HG02973 (cell line): Measurements from ENCODE around the gene FRMD4A.
"Not testable (repeated sequence)": the region's sequence is repeated elsewhere in the genome, so short reads cannot be mapped to it uniquely, and the experiment has no call there.

Experiments
- ATAC-seq: cut with Tn5 transposase; IDR thresholded peaks from one replicate; pipeline ENCODE4 v1.9.1; 2021; ENCODE audit warnings: moderate library complexity; ENCODE audit not compliant: unreplicated experiment

FRMD4A gene

DNA sequence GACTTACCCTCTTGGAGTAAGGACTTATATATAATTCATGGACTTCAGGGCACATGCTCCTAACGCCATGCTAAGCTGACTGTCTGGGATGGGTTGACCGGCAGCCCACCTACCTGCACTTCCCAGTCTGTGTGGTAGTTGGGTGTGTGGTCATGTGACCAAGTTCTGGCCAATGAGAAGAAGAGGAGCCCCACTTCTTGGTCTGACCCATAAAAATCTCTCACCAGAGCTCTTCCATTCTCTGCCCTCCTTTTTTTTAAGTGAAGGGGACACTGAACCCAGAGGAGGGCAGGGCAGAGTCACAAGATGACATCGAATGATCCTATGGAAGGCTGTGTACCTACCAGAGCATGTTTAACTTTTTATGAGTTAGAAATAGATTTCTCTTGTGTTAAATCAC is 370.1 kb downstream of the FRMD4A start:
- ATAC-seq, result no peak

- ATAC-seq, result no peak
Measured at GRCh38 chr10:13959443-13960359, 371.0 kb downstream of the FRMD4A start.

- ATAC-seq, result no peak
Measured at GRCh38 chr10:13957856-13958255, 372.9 kb downstream of the FRMD4A start.

- no peak for ATAC-seq
Measured at GRCh38 chr10:13956826-13957225, 373.9 kb downstream of the FRMD4A start.

DNA sequence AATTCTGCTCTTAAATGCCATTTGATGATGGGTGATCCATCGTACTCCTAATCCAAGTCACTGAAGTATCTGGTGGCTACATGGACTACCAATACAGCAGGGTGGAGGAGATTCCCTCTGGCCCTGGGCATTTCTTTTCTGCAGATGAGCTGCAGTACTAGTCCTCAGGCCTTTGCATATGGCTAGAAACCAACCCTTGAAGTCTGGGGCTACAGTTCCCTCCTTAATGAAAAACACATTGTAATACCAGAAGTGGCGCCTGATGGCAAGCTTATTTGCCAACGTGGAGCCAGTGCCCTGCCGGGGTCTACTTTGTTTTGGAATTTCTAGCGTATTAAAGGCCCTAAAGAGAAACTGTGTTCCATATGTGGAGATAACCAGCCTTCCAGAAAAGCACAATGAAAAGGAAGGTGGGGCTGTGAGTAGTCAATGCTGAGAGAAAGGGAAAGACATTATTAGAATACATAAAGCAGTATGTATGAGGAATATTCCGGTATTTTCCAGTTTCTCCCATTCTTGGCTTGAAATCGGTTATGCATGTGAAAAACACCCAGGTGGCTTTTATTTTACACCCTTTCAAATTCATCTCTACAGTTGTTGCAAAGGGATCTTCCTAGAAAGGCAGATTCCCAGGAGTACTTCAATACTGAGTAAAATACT is 375.2 kb downstream of the FRMD4A start:
- no peak for ATAC-seq

DNA sequence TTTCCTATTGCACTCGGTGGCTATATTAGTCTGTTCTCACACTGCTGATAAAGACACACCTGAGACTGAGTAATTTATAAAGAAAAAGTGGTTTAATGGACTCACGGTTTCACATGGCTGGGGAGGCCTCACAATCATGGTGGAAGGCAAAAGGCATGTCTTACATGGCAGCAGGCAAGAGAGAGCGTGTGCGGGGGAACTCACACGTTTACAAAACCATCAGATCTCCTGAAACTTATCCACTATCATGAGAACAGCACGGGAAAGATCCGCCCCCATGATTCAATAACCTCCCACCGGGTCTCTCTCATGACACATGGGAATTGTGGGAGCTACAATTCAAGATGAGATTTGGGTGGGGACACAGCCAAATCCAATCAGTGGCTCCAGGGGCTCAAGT is 376.5 kb downstream of the FRMD4A start:
- not testable (repeated sequence) for ATAC-seq

GRCh38 chr10:13953371-13953770 is 377.4 kb downstream of the FRMD4A start:
- ATAC-seq, result no peak

- ATAC-seq, result no peak
Measured at GRCh38 chr10:13950543-13950939, 380.2 kb downstream of the FRMD4A start.

- ATAC-seq, result no peak
Measured at GRCh38 chr10:13949844-13950542, 380.7 kb downstream of the FRMD4A start.

DNA sequence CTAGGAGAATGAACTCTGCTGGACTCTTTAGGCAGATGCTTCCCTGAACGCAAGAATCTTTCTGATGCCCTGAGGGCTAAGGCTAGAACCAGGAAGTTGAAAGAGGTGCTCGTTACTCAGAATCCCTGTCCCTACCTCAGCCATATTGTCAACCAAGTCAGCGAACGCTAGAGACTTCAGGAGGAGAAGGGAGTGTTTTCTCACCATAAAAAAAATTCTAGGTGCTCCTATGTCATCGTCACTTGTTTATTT is 384.6 kb downstream of the FRMD4A start:
- ATAC-seq, result no peak

GRCh38 chr10:13945390-13946208 is 385.1 kb downstream of the FRMD4A start:
- ATAC-seq, result no peak

DNA sequence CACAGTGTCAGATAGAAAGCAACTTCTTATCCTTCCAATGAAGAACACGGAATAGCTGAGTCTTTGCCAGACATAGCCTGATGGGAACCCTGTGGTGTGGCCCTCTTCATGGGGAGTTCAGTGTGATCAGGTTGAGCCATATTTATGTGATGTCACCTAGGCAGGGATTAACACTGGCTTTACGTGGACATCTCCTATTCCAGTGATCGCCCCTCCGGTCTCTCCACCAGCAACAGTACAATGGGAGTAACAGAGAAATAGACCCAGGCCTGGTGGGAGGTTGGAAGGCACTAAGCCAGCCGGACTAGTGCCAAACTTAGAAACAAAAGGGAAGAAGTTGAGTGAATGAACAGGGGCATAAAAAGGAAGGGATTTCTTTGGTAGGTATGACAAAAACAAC is 385.9 kb downstream of the FRMD4A start:
- no peak for ATAC-seq

DNA sequence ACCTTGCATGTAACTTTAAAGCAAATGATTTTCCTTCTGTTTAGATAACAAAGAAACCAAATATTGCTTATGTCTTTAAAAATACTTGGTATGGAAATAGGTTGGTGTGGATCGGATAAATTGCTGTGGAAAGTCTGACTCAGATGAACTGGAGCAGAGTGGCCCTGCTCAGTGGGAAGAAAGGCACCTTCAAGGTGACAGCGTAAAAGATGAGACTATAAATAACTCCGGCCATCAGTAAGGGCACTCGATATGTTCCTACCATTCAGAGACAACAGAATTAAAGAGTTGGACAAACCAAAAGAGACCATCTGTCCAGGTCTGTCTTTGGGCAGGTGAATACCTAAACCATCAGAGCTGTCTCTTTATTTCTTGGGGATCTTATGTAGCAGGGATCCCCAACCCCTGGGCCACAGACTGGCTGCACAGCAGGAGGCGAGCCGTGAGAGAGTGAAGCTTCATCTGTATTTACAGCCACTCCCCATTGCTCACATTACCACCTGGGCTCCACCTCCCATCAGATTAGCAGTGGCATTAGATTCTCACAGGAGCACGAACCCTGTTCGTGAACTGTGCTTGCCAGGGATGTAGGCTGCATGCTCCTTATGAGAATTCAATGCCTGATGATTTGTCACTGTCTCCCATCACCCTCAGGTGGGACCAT is 386.9 kb downstream of the FRMD4A start:
- no peak for ATAC-seq

GRCh38 chr10:13942035-13942434 is 388.7 kb downstream of the FRMD4A start:
- no peak for ATAC-seq

DNA sequence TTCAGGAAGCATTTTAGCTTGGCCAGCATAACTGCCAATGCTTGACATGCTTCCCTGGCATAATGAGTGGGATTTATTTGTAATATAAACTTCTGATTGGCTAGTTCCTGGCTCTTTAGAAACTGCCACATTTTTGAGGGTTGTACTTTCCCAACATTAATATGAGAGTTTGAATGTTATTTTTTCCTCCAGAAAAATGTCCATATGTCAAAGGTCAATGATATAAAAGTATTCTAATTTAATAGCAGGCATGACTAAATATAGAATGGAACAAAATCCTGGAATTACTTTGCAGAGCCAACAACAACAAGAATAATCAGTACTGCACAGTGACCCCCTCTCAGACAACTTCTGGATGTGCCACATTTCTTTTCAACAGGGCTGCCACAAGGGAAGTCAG is 391.3 kb downstream of the FRMD4A start:
- no peak for ATAC-seq

GRCh38 chr10:13938950-13939349 is 391.8 kb downstream of the FRMD4A start:
- no peak for ATAC-seq

GRCh38 chr10:13936826-13937225 is 393.9 kb downstream of the FRMD4A start:
- ATAC-seq, result no peak

DNA sequence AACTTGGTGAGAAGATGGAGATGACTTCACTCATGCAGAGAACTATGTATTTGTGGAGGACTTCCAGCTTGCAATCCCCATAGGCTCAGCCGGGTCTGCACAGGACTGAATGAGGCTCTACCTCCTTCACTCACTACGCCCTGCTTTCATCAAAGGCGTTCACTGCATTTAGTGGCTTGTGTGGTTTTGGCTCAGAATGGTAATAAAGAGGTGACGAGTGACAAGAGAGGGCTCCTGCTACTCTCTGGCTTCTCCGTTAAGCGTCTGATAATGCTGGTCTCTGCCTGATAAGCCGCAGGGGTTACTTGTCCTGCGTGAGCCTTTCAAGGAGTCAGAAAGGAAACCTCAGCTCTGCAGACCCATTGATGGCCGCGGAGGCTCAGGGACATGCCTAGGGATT is 400.6 kb downstream of the FRMD4A start:
- no peak for ATAC-seq

- ATAC-seq, result no peak
Measured at GRCh38 chr10:13928451-13928850, 402.3 kb downstream of the FRMD4A start.

DNA sequence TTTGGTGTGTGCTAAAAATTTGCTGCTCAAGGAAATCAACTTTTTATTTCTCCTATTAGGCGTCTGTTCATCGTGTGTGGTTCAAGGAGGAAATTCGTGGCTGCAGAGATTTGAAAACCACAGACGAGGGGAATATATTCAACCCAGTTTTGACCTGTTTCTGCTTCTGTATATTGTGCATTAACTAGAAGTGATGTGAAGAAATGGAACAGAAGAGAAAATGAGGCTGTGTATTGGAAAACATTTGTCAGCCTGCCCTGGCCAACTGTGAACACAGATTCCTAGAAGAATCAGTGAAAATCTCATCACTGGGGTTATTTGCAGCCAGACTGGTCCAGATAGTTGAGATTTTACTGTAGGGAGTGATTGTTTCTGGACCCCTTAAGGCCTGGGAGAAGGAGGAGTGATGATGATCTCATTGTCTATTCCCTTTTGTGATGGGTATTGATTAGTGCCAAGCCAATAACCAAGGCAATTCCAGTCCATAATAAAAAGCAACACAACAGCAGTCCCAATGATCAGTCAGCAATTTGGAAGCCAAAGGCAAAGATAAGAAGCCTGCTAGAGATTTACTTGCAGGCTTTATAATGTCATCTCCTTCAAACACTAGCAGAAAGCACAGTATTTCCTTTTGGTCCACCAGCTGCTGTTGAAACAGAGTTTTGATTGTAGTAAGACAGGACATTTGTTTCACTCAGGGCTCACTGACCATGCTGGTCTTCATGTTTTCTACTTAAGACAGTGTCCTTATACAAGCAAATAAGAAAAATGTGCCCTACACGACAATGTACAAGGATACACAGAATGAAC is 404.5 kb downstream of the FRMD4A start:
- no peak for ATAC-seq
